ENCODE data around the gene ZNRF4.
"Not testable (repeated sequence)": the region's sequence is repeated elsewhere in the genome, so short reads cannot be mapped to it uniquely, and the experiment has no call there.

ZNRF4 gene

GRCh38 chr19:5477451-5478215, 22.4 kb downstream of the ZNRF4 start:
- DNase-seq, result no peak

DNA sequence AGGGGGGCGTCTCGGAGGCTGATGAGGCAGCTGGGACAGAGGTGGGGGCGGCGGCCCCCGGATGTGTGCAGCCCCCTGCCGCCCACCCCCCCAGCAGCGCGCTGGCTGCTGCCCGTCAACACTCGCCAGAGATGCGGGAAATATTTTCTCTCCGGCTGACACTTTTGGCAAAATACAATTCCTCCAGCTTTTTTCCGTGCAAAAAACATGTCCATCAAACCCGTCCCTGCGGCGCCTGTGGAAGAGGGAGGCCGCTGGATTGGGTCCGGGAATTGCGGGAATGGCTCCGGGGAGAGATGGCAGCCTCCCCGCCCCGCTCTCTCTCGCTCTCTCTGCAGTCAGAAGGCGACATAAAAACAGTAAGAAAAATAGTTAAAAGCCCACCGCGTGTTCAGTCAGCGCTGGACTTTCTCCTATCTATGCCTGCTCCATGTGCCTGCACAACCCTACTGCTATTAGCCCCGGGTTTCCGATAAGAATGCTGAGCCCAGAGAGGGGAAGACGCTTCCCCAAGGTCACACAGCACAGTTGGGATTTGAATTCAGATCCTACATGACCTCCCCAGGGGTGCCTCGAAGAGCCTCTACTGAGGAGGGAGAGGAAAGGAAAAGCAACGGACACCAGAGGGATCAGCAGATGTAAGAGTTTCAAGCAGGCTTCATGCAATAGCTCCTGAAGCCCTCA, 23.2 kb downstream of the ZNRF4 start:
- no peak for DNase-seq

- no peak for DNase-seq
Observed at GRCh38 chr19:5478925-5479588, 23.8 kb downstream of the ZNRF4 start.

DNA sequence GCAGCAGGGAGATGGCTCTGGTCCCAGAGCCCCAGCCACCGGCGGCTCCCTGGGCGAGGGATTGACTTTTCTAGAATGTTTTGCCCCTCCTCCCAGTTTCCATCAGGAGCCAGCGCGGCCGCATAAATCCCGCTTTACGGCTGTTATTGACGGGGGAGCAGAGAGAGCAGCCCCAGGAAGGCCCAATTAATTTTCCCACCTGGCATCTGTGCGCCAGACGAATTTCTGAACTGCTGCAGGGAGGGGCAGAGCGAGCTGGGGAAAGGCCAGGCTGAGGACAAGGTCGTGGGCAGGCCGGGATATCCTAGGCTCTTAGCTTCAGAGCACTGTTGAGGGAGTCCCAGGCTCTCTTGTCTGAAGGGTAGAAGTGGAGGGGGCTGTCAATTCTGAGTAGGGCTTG, 24.7 kb downstream of the ZNRF4 start:
- no peak for DNase-seq

DNA sequence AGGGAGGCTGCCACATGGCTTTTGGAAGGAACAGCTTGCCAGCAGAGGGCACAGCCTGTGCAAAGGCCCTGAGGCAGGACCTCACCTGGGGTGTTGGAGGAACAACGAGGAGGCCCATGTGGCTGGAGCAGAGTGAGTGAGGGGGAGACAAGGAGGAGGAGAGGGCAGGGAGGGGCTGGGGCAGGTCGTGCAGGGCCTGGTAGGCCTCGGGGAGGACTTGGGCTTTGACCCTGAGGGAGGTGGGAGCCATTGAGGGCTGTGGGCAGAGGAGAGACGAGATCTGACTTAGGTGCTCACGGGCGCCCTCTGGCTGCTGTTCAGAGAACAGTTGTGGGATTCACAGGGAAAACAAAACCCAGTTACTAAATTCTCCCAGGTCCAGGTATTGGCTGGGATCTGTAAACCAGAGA, 25.2 kb downstream of the ZNRF4 start:
- peak; percentile 67 for DNase-seq

DNA sequence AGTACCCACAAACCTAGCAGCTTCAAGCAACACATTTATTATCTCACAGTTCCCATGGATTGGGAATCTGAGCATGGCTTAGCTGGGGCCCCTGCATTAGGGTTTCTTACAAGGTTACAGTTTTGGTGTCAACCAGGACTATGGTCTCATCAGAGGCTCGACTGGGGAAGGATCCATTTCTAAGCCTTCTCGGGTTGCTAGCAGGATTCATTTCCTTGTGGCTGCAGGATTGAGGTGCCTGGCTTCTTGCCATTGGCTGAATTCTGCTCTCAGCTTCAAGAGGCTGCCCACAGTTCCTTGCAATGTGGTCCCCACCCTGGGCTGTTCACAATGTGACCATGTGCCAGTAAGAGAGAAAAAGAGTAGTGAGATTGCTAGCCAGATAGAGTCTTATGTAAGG, 26.7 kb downstream of the ZNRF4 start:
- DNase-seq, result no peak

GRCh38 chr19:5484398-5485285, 29.4 kb downstream of the ZNRF4 start:
- DNase-seq, result no peak

DNA sequence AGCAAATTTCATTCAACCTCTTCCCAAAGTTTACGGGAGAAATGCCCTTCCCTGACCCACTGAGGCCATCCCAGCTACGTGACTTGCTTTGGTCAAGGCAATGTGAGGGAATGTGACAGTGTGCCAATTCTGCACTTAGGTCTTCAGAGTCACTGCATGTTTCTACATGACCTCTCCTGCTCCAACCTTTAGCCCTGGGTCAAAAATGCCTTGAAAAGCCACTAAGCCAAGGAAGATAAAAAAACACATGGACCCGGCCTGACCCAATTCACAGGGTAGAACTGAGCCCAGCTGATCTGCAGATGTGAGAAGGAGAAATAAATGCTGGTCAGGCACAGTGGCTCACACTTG, 30.0 kb downstream of the ZNRF4 start:
- DNase-seq, result no peak

GRCh38 chr19:5485658-5486057, 30.4 kb downstream of the ZNRF4 start:
- DNase-seq, result not testable (repeated sequence)

- DNase-seq, result no peak
Observed at GRCh38 chr19:5487222-5487621, 32.0 kb downstream of the ZNRF4 start.

- no peak for DNase-seq
Observed at GRCh38 chr19:5489551-5489950, 34.3 kb downstream of the ZNRF4 start.

GRCh38 chr19:5491565-5491964, 36.3 kb downstream of the ZNRF4 start:
- no peak for DNase-seq

DNA sequence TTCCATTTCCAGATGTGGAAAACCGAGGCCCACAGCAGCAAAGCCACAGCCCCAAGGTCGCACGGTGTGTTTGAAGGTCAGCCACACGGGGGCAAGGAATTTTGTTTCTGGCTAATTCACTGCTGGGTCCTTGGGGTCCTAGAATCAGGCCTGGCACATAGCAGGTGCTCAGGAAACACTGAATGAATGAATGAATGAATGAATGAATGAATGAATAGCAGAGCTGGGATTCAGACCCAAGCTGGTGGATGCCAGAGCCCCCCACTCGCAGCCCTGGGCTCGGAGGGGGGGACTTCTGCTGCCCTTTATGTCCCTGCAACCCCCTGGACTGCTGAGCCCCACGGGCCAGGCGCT, 37.0 kb downstream of the ZNRF4 start:
- DNase-seq, result no peak

DNA sequence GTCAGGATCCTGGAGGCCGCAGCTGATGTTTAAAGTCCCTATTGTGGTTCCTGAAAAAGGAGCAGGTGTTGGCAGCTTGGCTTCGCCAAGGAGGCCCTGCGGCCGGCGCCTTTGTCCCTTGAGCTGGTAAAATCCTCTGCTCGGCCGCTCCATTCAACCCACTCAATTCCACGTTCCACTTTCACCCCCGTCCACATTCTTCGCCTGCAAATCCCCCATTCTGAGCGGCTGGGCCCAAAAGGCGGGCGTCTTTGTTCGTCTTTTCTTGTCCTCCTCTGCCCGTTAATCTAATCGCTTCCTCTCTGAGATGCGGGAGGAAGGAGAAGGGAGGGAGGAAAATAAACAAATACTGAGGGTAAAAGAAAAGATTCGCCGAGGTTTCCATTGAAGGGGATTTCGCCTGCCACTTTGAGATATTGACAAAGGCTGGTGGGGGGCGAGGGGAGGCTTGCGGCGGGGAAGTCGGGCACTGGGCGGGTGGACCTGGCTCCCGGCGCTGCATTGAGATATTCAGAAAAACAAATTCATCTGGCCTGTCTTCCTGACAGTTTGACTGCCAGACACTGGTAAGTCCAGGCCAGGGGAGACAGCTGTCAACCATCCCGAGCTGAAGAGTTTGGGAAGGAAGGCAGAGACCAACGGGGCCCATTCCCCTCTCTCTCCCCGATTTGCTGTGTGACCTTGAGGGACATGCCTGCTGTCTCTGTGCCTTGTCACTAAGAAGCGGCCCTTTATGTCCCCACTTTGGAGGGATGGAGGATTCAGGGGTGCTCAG, 37.6 kb downstream of the ZNRF4 start:
- no peak for DNase-seq

DNA sequence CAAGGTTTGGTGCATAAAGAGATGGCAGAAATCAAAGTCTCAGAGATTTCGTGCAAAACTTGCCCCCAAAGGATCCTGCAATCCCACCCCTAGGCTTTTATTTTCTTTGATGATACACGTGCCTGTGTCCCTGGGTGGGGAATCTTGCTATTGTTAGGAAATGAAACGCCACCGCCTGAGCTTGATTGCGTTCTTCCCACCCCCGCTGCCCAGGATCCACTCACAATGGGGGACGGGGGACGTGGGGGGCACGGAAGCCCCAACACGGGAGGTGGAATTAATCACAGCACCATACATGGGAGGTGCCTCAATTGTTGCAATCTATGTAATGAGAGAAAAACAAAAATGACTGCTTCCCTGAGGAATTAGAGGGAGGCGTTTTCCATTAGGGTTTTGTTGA, 39.6 kb downstream of the ZNRF4 start:
- no peak for DNase-seq

DNA sequence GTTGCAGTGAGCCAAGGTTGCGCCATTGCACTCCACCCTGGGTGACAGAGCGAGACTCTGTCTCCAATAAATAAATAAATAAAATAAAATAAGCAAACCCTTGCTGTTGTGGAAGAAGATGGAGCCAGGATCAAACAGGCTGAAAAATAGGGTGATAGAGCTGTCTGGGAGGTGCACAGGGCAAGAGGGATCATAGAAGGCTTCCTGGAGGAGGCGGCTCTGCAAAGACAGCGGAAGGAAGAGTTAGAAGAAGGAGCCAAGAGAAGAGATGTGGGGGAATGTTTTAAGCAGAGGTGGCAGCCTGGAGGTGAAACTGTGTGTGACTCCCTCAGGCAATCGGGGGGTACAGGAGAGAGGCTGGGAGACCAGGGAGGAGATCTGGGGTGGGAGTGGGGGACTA, 40.6 kb downstream of the ZNRF4 start:
- no peak for DNase-seq

GRCh38 chr19:5497297-5497696, 42.1 kb downstream of the ZNRF4 start:
- no peak for DNase-seq

DNA sequence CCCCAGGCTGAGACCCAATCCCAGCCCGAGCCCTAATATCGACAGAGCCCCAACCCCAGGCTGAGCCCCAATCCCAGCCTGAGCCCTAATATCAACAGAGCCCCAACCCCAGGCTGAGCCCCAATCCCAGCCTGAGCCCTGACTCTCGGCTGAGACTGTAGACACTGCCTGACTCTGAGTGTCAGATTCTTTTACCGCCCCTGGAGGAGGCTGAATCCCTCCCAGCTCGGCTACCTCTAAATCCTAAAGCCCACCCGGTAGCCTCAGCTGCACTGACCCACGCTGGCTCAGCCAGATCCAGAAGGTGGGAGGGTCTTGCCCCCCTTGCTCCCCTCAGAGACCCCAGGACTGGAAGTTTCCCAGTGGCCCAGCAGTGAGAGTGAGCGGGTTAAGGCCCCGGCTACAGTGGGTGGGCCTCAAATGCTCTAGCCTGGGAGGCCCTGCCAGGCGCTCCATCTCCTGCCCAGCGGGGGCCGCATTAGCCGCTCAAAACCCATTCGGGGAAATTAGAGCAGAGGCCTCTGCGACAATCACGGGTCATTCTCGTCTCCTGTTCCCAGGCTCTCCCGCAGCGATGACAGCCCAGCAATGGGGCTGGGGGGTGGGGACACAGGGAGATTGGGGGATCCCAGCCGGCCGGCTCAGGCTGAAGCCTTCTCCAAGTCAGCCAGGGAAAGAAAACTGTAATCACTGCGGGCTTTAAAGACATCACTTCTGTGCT, 43.8 kb downstream of the ZNRF4 start:
- no peak for DNase-seq

DNA sequence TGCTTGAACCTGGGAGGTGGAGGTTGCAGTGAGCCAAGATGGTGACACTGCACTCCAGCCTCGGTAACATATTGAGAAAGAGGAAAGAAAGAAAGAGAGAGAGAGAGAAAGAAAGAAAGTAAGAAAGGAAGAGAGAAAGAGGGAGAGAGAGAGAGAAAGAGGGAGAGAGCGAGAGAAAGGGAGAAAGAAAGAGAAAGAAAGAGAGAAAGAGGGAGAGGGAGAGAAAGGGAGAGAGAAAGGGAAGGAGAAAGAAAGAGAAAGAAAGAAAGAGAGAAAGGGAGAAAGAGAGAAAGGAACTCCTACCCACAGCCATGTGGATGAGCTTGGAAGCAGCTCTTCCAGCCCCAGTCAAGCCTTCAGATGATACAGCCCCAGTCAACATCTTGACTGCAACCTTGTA, 46.7 kb downstream of the ZNRF4 start:
- no peak for DNase-seq

GRCh38 chr19:5503598-5503997, 48.4 kb downstream of the ZNRF4 start:
- DNase-seq, result no peak

GRCh38 chr19:5504114-5504513, 48.9 kb downstream of the ZNRF4 start:
- no peak for DNase-seq

Data from stimulated activated CD8-positive, alpha-beta memory T cell treated with anti-CD3 and anti-CD28 coated beads, Interleukin-4, amount 100 ng/mL, for 48 hours (primary cell).